Fibroblast of lung (primary cell): ENCODE data around the gene ZBTB4.

Source experiments
- CTCF ChIP-seq, 2 donors: IDR thresholded peaks in 1 of 2; conservative IDR thresholded peaks in 1 of 2; 1 replicate in 1 of 2; 2 replicates in 1 of 2; pipeline ENCODE4 v1.5.1; 2011 to 2012; ENCODE audit warnings: low read length in 2 of 2, control low read depth in 1 of 2, inconsistent platforms in 1 of 2, low read depth in 1 of 2, mild to moderate bottlenecking in 1 of 2
- EZH2 ChIP-seq: IDR thresholded peaks from 2 replicates; pipeline ENCODE4 v1.5.1; 2012; ENCODE audit warnings: low read length, control low read depth, mild to moderate bottlenecking; ENCODE audit errors: missing control alignments

GRCh38 chr17:7502171-7502847, 22.9 kb upstream of the ZBTB4 start:
- TF ChIP-seq CTCF (conservative IDR thresholded peaks at IDR 0.05 in 1 of 2, IDR thresholded peaks at IDR 0.05 in 1 of 2; ENCODE audit: low read depth in 1 of 2, low read length in 2 of 2), result no peak
- TF ChIP-seq EZH2, result no peak
